ENCODE data around the gene KLKB1. TPM values are rescaled to one million over a fixed set of nuclear protein-coding genes. Genes with fewer than 3 reads are reported as not detected.
"Not testable (repeated sequence)": the region's sequence is repeated elsewhere in the genome, so short reads cannot be mapped to it uniquely, and the experiment has no call there.

KLKB1 gene
- total RNA-seq, 1 donor from 2014 or later = 0.36 TPM

- intact Hi-C loops (cut with micrococcal nuclease) = no loop called here
These were observed 652 bp upstream of the KLKB1 start for GRCh38 chr4:186226521-186227189.

- intact Hi-C loops (cut with micrococcal nuclease) = no loop called here
These were observed 622 bp downstream of the KLKB1 start for GRCh38 chr4:186227744-186228513.

- intact Hi-C loops (cut with micrococcal nuclease) = no loop called here
These were observed 1.2 kb downstream of the KLKB1 start for GRCh38 chr4:186228514-186228894.

- intact Hi-C loops (cut with micrococcal nuclease) = no loop called here
These were observed 7.1 kb downstream of the KLKB1 start for GRCh38 chr4:186234367-186234766.

GRCh38 chr4:186236126-186236525 lies 8.8 kb downstream of the KLKB1 start:
- intact Hi-C loops (cut with micrococcal nuclease) = no loop called here

GRCh38 chr4:186240452-186240847 lies 13.1 kb downstream of the KLKB1 start:
- intact Hi-C loops (cut with micrococcal nuclease) = no loop called here

GRCh38 chr4:186240848-186241491 lies 13.7 kb downstream of the KLKB1 start:
- intact Hi-C loops (cut with micrococcal nuclease) = no loop called here

GRCh38 chr4:186241616-186242015 lies 14.3 kb downstream of the KLKB1 start:
- intact Hi-C loops (cut with micrococcal nuclease) = no loop called here

- intact Hi-C loops (cut with micrococcal nuclease) = not testable (repeated sequence)
These were observed 14.7 kb downstream of the KLKB1 start for GRCh38 chr4:186242031-186242430.

- intact Hi-C loops (cut with micrococcal nuclease) = no loop called here
These were observed 16.0 kb downstream of the KLKB1 start for GRCh38 chr4:186243331-186243730.

GRCh38 chr4:186244835-186245234 lies 17.5 kb downstream of the KLKB1 start:
- intact Hi-C loops (cut with micrococcal nuclease) = no loop called here

GRCh38 chr4:186247062-186247752 lies 19.9 kb downstream of the KLKB1 start:
- intact Hi-C loops (cut with micrococcal nuclease) = not testable (repeated sequence)

GRCh38 chr4:186248643-186249042 lies 21.3 kb downstream of the KLKB1 start:
- intact Hi-C loops (cut with micrococcal nuclease) = no loop called here

GRCh38 chr4:186249785-186250754 lies 22.8 kb downstream of the KLKB1 start:
- intact Hi-C loops (cut with micrococcal nuclease) = no loop called here

GRCh38 chr4:186250760-186251159 lies 23.5 kb downstream of the KLKB1 start:
- intact Hi-C loops (cut with micrococcal nuclease) = no loop called here

- intact Hi-C loops (cut with micrococcal nuclease) = no loop called here
These were observed 27.8 kb downstream of the KLKB1 start for GRCh38 chr4:186255122-186255521.

GRCh38 chr4:186258216-186258811 lies 31.0 kb downstream of the KLKB1 start:
- intact Hi-C loops (cut with micrococcal nuclease) = no loop called here

- intact Hi-C loops (cut with micrococcal nuclease) = no loop called here
These were observed 32.8 kb downstream of the KLKB1 start for GRCh38 chr4:186260117-186260503.

GRCh38 chr4:186260504-186261448 lies 33.5 kb downstream of the KLKB1 start:
- intact Hi-C loops (cut with micrococcal nuclease) = no loop called here

Measured in T-helper 2 cell treated with Interferon-gamma antibody and Interleukin-4, amounts not matched to agents 100 ng/mL and 5 ng/mL, for 36 hours (primary cell).